MM.1S (cell line): Measurements from ENCODE around the gene CCDC69.
A peak's percentile ranks its signal among the peaks of the same experiment; 100 is the strongest.

ENCODE experiments used
- DNase-seq: peaks from one replicate; pipeline ENCODE4 v3.0.0-alpha.2; 2015
- H2AFZ ChIP-seq: fragments of 300-600 bp; sonication (generic); 2 replicates; pipeline ENCODE4 v1.6.0; 2016; ENCODE audit warnings: antibody characterized with exemption, low read length
- H3F3A ChIP-seq: fragments of 300-600 bp; sonication (generic); 2 replicates; pipeline ENCODE4 v1.6.1; 2016; ENCODE audit warnings: mild to moderate bottlenecking, antibody characterized with exemption, low read length, moderate library complexity, mixed read lengths; ENCODE audit not compliant: insufficient read depth
- H3K27ac ChIP-seq: fragments of 300-600 bp; sonication (generic); 2 replicates; pipeline ENCODE4 v1.5.1; 2016; ENCODE audit warnings: mild to moderate bottlenecking, low read length
- H3K27me3 ChIP-seq: fragments of 300-600 bp; sonication (generic); replicated peaks from 2 replicates; pipeline ENCODE4 v1.6.0; 2016; ENCODE audit warnings: low read length; ENCODE audit not compliant: insufficient read depth
- H3K36me3 ChIP-seq: fragments of 300-600 bp; sonication (generic); replicated peaks from 2 replicates; pipeline ENCODE4 v1.6.1; 2016; ENCODE audit warnings: mild to moderate bottlenecking, low read length, mixed read lengths; ENCODE audit not compliant: insufficient read depth
- H3K4me1 ChIP-seq: fragments of 300-600 bp; sonication (generic); 2 replicates; pipeline ENCODE4 v1.6.1; 2016; ENCODE audit warnings: low read length, mixed read lengths
- H3K4me2 ChIP-seq: fragments of 300-600 bp; sonication (generic); 2 replicates; pipeline ENCODE4 v1.6.0; 2016; ENCODE audit warnings: low read depth, low read length
- H3K4me3 ChIP-seq: fragments of 300-600 bp; sonication (generic); 2 replicates; pipeline ENCODE4 v1.5.1; 2016; ENCODE audit warnings: low read length, mixed read lengths
- H3K79me2 ChIP-seq: fragments of 300-600 bp; sonication (generic); 2 replicates; pipeline ENCODE4 v1.6.1; 2016; ENCODE audit warnings: mixed run types, low read length, mixed read lengths
- H3K9ac ChIP-seq: fragments of 300-600 bp; sonication (generic); 2 replicates; pipeline ENCODE4 v1.6.1; 2016; ENCODE audit warnings: low read length, mixed read lengths
- H3K9me2 ChIP-seq: fragments of 300-600 bp; sonication (generic); replicated peaks from 2 replicates; pipeline ENCODE4 v1.6.1; 2016; ENCODE audit warnings: mild to moderate bottlenecking, low read length, mixed read lengths; ENCODE audit not compliant: insufficient read depth
- H3K9me3 ChIP-seq: fragments of 300-600 bp; sonication (generic); replicated peaks from 2 replicates; pipeline ENCODE4 v1.6.1; 2016; ENCODE audit warnings: mild to moderate bottlenecking, low read length, mixed read lengths; ENCODE audit not compliant: insufficient read depth
- H4K20me1 ChIP-seq: fragments of 300-600 bp; sonication (generic); 2 replicates; pipeline ENCODE4 v1.6.1; 2016; ENCODE audit warnings: mild to moderate bottlenecking, low read length, moderate library complexity, mixed read lengths; ENCODE audit not compliant: insufficient read depth
- CTCF ChIP-seq: fragments of 300-600 bp; sonication (generic); IDR thresholded peaks from 2 replicates; pipeline ENCODE4 v1.5.1; 2016; ENCODE audit warnings: antibody characterized with exemption, low read length, mixed read lengths
- EZH2 ChIP-seq: fragments of 300-600 bp; sonication (generic); optimal IDR thresholded peaks from 2 replicates; pipeline ENCODE3; 2017; ENCODE audit warnings: low read depth, mild to moderate bottlenecking, antibody characterized with exemption, low read length, mixed read lengths
- EZH2phosphoT487 ChIP-seq: fragments of 300-600 bp; sonication (generic); IDR thresholded peaks from 2 replicates; pipeline ENCODE4 v1.6.1; 2018; ENCODE audit warnings: antibody characterized with exemption, low read length

CCDC69 gene

GRCh38 chr5:151140686-151141459 is 83.0 kb downstream of the CCDC69 start:
- H3K9me3 ChIP-seq = no peaks in the 10 kb centered on the region
- peak overlapping the region; percentile 86 for H3K27ac ChIP-seq
- no peaks in the 10 kb centered on the region for H4K20me1 ChIP-seq
- TF ChIP-seq EZH2phosphoT487 = no peak
- no peak for TF ChIP-seq CTCF
- TF ChIP-seq EZH2 = no peak
- H3K79me2 ChIP-seq = peaks cover 100% of the 10 kb centered on the region
- H3F3A ChIP-seq = peaks cover 26% of the 10 kb centered on the region
- H3K4me3 ChIP-seq = peak overlapping the region; percentile 75
- peak; percentile 33 for DNase-seq
- H3K36me3 ChIP-seq = peaks cover 21% of the 10 kb centered on the region
- H3K9ac ChIP-seq = peak overlapping the region; percentile 93
- no peaks in the 10 kb centered on the region for H3K27me3 ChIP-seq
- H2AFZ ChIP-seq = no peak overlapping the region
- H3K9me2 ChIP-seq = no peaks in the 10 kb centered on the region
- peak overlapping the region; percentile 97 for H3K4me2 ChIP-seq
- peaks cover 88% of the 10 kb centered on the region for H3K4me1 ChIP-seq

- H3K9me3 ChIP-seq = no peaks in the 10 kb centered on the region
- H2AFZ ChIP-seq = no peak overlapping the region
- peaks cover 28% of the 10 kb centered on the region for H3F3A ChIP-seq
- DNase-seq = no peak
- H3K9me2 ChIP-seq = no peaks in the 10 kb centered on the region
- H3K79me2 ChIP-seq = peaks cover 99% of the 10 kb centered on the region
- no peaks in the 10 kb centered on the region for H4K20me1 ChIP-seq
- H3K4me1 ChIP-seq = peaks cover 88% of the 10 kb centered on the region
- H3K36me3 ChIP-seq = peaks cover 26% of the 10 kb centered on the region
- no peak overlapping the region for H3K9ac ChIP-seq
- peak overlapping the region; percentile 97; the same call in 1 of the 2 replicates for H3K4me2 ChIP-seq
- H3K4me3 ChIP-seq = no peak overlapping the region
- H3K27me3 ChIP-seq = no peaks in the 10 kb centered on the region
- no peak overlapping the region; the same call in 1 of the 2 replicates for H3K27ac ChIP-seq
- TF ChIP-seq EZH2phosphoT487 (no peak), EZH2 (no peak), CTCF (no peak)
Measured at GRCh38 chr5:151139646-151140045, 84.2 kb downstream of the CCDC69 start.

GRCh38 chr5:151139015-151139414 is 84.9 kb downstream of the CCDC69 start:
- Histone ChIP-seq H2AFZ (no peak overlapping the region), H3K4me2 (peak overlapping the region; percentile 97; the same call in 1 of the 2 replicates), H3K4me1 (peaks cover 88% of the 10 kb centered on the region), H3K4me3 (no peak overlapping the region), H3F3A (peaks cover 31% of the 10 kb centered on the region), H3K36me3 (peaks cover 26% of the 10 kb centered on the region), H3K9me2 (no peaks in the 10 kb centered on the region), H3K9ac (no peak overlapping the region), H3K9me3 (no peaks in the 10 kb centered on the region), H3K79me2 (peaks cover 97% of the 10 kb centered on the region), H3K27me3 (no peaks in the 10 kb centered on the region), H4K20me1 (no peaks in the 10 kb centered on the region), H3K27ac (no peak overlapping the region; the same call in 1 of the 2 replicates)
- TF ChIP-seq EZH2 = no peak
- no peak for TF ChIP-seq EZH2phosphoT487
- TF ChIP-seq CTCF = no peak
- DNase-seq = no peak
